GM21576 (cell line): ENCODE data around the gene CDKL1.
A peak's percentile ranks its signal among the peaks of the same experiment; 100 is the strongest.
"Not testable (repeated sequence)": the region's sequence is repeated elsewhere in the genome, so short reads cannot be mapped to it uniquely, and the experiment has no call there.

Source experiments
- ATAC-seq: cut with Tn5 transposase; IDR thresholded peaks from one replicate; pipeline ENCODE4 v1.9.1; 2021; ENCODE audit warnings: mild to moderate bottlenecking, moderate library complexity; ENCODE audit not compliant: unreplicated experiment

The CDKL1 gene

DNA sequence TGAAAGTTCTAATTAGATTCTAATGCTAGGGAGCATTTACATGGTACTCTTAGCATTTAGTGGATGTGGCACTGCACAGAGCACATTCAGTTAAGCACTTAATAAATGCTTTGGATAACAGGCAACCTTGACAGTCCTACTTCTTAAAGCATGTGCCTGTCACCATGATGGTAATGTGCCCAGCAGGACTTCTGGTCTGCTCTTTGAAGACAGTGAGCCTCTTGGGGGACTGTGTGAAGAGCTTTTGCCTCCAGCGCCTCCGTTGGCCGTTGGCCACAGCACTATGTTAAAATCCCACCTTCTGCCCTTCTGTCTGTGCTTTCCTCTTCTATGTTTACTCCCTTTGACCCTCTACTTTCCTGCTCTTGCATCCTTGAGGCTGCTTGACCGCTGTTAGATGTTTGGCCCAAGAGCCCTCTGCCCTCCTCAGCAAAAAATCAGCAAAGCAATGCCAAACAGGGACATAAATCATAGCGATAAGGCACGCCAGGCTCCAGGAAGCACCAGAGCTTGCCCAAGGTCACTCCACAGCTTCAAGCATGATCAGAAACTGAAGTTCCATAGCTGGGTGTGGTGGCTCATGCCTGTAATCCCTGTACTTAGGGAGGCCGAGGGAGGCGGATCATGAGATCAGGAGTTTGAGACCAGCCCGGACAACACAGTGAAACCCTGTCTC, 8.3 kb downstream of the CDKL1 start:
- ATAC-seq: no peak

DNA sequence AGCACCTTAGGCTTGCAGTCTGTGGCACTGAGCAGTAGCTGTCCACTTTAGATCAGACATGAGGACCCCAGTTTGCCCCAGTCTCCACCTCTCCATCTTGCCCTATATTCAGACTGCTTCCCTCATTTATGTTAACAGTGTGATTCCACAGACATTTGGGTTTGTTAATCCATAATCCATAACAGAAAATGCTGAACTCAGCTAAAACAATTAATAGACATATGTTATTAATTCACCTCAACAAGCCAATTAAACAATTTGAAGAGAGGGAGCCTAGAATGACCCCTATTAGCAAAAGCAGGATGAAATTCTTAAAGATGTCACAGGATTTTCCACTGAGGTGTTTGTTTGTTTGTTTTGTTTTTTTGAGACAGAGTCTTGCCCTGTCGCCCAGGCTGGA, 9.1 kb downstream of the CDKL1 start:
- ATAC-seq: no peak

DNA sequence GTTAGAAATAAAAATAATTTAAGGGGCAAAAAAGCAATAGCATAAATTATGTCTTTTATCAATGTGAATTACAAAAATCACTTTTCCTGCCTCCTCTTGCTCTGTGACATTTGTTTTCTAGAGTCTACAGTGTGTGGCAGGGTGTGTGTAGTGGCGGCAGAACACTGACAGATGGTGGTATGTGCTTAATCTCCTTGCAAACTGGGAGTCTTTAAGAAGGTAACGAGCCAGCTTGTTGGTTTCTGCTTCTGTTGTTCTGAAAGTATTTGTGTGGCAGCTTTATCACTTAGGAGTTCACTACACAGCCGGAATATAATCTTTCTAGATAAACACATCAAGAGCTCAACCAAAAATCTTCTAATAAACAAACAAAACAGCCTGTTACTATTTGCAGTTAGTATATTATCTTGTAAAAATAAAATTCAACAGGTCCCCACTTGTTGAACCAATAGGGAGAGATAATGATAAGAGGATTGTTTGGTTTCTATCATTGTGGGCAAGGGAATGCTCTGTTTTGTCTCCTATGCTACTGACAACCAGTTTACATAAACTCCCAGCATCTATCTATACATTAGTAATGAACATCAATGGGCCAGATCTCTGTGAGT, 13.0 kb downstream of the CDKL1 start:
- ATAC-seq: no peak

DNA sequence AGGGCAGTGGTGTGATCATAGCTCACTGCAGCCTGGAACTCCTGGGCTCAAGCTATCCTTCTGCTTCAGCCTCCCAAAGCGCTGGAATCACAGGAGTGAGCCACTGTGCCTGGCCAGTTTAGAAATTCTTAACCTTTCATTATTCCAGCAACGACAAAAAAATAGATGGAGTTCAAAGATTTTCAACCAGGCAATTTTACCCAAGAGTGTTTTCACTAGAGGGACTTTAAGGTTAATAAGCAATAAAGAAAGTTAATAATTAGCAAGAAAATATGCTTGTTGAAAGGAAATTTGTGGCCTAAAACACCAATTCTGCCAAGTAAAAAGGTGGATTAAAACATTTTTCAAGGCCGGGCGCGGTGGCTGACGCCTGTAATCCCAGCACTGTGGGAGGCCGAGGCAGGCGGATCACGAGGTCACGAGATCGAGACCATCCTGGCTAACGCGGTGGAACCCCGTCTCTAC, 14.8 kb downstream of the CDKL1 start:
- no peak for ATAC-seq

DNA sequence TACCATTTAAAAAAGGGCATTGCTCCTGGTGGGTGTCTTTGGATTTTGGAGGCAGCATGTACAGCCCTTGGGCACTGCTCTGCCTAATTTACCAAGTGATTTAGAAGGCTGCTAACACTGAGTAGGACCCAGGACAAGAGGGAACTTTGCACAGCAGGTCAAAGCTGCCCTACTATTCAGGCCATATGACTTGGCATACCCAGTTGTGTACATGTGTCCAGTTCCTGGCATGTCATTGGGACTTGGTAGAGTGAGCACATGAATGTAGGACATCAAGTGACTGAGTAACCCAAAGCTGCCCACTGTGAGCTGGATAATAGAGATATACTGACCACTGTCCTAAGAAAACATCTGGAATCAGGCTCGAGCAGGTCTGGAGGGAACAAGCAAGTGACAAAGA, 15.7 kb downstream of the CDKL1 start:
- ATAC-seq: no peak

DNA sequence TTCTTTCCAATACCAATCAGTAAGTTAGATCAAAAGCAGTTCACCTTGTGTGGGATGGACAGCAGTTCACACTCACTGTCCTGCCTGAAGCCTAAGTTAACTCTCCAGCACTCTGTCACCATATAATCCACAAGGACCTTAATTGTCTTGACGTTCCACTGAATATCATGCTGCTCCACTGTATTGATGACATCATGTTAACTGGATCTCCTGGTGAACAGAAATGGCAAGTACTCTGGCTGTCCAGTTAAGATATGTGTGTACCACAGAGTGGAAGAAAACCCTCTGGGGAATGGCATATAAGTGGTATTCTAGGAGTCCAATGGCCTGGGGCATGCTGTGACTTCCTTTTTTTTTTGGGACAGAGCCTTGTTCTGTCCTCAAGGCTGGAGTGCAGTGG, 16.2 kb downstream of the CDKL1 start:
- ATAC-seq: no peak

DNA sequence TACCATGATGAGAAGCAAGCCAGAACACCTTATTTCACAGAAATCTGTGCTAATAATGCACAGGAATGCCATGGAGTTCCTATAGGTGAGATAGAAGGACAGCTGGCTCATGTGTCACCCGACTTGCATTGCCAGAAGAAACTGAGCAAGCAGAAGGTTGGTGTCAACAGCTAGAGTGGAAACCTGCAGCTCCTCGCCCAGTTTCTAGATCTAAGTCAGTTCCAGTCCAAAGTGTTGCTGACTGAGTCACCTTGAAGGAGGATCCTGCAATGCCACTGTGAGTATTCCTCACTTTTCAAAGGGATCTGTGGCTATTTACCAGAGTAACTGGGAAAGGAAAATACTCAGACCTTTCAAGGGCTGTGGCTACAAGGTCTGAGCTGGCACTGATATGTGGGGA, 17.1 kb downstream of the CDKL1 start:
- no peak for ATAC-seq

DNA sequence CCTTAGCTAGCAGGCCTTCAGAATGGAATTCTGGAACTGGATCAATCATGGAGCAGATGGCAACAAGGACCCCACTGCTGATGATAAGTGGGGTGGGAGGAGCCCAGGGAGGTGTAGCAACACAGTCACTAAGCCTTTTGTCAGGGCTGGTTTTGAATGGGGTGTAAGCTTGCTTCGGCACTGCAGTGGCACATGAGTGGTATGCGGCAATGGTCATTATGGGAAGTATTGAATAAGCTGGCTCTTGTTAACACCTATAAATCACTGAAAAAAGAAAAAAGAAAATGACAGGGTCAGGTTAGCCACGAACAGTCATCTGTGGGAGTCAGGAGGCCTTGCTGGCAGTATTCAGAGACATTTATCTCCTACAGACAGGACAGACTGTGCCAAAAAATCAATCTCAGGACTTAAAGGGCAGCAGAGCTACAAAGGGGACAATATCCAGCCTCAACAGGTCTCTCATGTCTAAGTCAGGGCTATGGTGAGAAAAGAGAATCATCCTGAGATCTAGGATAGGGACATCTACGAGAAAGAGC, 19.1 kb downstream of the CDKL1 start:
- no peak for ATAC-seq

DNA sequence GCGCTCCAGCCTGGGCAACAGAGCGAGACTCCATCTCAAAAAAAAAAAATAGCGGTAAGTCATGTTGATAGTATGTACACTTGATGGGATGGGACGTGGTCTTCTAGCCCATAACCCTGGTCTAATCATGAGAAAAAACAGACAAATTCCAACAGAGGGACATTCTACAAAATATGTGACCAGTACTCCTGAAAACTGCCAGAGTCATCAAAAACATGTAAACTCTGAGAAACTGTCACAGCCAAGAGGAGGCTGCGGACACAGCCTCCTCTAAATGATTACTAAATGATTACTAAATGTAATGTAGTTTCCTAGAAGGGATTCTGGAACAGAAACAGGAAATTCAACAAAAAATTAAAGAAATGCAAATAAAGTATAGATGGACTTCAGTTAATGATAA, 20.9 kb downstream of the CDKL1 start:
- ATAC-seq: no peak

DNA sequence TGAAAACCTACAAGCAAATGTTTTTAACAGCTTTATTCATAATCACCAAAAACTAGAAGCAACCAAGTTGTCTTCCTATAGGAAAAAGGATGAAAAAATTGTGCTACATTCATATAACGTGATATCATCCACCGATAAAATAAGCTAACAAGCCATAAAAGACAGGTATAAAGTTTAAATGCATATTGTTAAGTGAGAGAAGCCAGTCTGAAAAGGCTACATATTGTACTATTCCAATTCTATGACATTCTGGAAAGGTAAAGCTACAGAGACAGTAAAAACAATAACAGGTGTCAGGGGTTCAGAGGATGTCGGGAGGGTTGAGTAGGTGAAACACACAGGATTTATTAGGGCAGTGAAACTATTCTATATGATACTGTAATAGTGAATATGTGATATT, 22.7 kb downstream of the CDKL1 start:
- ATAC-seq: no peak

DNA sequence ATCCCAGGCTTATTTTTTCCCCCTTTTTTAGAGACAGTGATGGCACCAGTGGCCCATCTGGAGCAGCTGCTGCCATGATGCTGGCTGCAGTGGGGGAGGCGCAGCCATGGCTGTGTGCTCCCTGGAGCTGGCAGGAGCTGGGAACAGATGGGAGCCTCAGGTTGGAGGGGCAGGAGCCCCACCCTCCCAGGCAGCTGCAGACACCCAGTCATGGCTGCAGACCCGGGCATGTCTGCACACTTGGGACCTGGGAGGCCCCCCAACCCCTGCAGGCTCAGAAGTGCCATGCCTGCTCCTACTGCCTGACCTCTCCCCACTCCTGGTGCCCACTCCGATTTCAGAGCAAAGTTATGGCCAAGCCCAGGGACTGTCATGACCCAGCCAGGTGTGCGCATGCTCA, 25.1 kb downstream of the CDKL1 start:
- no peak for ATAC-seq

DNA sequence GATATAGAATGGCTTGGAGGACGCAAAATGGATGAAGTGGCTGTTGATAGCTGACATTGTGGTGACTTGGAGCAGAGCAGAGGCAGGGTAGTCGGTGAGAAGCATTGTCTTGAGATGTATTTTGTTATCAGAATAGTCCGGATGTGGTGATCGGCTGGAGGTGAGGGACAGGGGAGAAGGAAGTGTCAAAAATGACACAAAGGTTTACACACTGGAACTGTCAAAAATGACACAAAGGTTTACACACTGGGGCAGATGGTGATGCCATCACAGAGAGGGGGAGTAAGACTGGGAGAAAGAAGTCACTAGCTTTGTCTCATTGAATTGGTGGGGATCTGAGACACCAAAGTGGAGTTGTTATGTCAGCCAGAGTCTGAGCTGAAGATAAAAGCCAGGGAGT, 30.1 kb downstream of the CDKL1 start:
- no peak for ATAC-seq

DNA sequence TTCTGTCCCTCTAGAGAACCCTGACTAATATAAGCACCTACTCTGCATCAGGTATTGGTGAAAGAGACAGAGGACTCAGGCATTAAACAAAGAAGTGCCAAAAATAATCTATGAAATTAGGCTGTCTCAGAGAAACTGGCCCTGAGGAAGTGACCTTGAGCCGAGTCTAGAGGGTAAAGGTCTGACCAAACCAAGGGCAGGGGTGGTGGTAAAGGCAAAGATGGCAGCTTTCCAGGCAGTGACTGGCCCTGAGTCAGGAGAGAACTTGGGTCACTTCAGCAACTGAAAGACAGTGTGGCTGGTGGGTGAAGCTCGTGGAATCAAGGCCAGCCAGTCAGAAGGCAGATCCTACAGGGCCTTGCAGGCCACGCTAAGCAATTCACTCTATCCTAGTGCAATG, 30.6 kb downstream of the CDKL1 start:
- no peak for ATAC-seq

DNA sequence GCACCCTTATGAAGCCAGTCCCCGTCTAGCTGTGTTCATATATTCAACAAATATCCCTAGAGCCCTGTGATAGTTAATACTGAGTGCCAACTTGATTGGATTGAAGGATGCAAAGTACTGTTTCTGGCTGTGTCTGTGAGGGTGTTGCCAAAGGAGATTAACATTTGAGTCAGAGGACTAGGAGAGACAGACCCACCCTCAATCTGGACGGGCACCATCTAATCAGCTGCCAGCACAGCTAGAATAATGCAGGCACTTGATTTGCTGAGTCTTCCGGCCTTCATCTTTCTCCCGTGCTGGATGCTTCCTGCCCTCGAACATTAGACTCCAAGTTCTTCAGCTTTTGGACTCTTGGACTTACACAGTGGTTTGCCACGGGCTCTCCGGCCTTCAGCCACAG, 31.1 kb downstream of the CDKL1 start:
- ATAC-seq: not testable (repeated sequence)

DNA sequence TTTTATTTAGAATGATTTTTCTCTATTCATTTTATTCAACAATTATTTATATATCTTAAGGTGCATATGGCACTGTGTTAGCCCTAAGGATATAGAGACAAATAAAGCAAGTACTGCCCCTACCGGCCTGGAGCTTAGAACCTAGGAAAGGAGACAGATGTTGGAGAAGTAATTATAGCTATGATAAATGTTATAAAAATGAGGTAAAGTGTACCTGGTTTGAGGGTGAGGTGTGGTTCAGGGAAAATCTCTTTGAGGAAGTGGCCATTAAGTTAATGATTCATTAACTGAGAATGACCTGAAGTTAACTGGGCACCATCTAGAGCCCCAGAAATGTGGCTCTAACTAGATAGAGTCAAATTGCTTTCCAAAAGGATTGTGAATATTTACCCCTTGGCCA, 31.9 kb downstream of the CDKL1 start:
- no peak for ATAC-seq

DNA sequence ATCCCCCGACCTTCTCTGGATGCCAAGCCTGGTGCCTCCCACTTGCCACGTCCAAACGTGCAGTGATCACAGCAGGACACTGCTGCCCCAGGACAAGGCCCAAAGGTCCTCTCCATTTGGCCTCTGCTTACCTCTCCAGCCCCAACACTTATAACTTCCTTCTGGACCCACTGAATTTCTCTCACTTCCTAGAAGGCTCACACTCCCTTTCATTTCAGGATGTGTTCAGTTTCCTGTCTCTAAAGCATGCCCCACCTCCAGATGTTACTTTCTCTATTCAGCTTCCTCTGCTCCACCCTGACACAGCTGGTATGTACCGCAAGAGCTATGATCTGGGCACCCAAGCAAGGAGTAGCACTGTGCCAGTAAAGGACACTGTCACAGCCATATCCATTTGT, 33.0 kb downstream of the CDKL1 start:
- peak; percentile 97 for ATAC-seq

DNA sequence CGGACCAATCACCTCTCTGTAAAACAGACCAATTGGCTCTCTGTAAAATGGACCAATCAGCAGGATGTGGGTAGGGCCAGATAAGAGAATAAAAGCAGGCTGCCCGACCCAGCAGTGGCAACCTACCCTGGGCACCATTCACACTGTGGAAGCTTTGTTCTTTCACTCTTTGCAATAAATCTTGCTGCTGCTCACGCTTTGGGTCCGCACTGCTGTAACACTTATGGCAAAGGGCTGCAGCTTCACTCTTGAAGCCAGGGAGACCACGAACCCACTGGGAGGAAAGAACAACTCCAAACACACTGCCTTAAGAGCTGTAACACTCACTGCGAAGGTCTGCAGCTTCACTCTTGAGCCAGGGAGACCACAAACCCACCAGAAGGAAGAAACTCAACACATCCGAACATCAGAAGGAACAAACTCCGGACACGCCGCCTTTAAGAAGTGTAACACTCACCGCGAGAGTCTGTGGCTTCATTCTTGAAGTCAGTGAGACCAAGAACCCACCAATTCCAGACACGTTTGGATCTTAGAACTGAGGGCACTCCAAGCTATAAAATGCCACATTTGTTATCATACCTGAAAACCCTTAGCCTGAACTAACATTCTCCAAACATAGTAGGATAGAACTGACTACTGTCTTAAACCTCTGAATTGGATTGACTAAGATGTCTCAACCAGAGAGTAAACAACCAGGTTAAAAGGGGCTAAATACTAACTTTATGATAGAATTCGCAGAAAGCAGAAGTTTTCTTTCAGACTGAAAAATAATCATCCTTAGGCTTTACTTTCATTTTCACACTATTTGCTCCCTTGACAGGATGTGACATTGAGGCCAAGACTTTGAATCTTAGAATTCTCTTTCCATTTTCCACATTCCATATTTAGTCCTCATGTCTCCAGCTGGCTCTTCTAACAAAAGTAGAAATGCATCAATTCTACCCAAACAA, 33.6 kb downstream of the CDKL1 start:
- peak; percentile 8 for ATAC-seq

DNA sequence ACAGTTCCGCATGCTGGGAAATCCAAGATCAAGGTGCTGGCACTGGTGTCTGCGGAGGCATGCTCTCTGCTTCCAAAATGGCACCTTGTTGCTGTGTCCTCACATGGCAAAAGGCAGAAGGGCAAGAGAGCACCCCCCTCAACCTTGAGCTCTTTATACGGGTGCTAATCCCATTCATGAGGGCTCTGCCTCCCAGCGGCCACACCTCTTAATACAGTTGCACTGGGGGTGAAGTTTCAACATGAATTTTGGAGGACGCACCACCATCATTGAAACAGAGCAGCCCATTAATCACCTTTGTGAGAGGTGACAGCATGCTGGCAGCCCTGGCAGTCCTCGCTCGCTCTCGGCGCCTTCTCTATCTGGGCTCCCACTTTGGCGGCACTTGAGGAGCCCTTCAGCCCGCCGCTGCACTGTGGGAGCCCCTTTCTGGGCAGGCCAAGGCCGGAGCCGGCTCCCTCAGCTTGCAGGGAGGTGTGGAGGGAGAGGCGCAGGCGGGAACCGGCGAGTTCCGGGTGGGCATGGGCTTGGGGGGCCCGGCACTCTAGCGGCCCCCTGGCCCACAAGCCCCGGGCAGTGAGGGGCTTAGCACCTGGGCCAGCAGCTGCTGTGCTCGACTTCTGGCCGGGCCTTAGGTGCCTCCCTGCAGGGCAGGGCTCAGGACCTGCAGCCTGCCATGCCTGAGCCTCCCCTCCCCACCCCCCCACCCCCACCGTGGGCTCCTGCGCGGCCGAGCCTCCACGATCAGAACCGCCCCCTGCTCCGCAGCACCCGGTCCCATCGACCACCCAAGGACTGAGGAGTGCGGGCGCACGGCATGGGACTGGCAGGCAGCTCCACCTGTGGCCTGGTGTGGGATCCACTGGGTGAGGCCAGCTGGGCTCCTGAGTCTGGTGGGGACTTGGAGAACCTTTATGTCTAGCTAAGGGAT, 34.9 kb downstream of the CDKL1 start:
- not testable (repeated sequence) for ATAC-seq

DNA sequence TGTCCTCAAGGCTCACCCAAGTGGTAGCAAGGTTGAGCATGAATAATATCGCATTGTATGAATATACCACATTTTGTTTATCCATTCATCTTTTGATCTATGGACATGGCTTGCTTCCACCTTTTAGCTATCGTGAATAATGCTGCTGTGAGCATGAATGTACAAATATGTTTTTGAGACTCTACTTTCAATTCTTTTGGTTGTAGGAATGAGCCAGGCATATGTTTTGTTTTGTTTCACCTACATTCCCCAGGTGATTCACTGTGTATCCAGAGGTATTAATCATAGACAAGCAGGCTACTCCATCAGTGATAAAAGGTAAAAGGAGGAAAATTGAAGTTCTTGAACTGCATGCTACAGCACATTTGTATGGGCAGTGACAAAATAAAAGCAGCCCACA, 35.8 kb downstream of the CDKL1 start:
- ATAC-seq: no peak

DNA sequence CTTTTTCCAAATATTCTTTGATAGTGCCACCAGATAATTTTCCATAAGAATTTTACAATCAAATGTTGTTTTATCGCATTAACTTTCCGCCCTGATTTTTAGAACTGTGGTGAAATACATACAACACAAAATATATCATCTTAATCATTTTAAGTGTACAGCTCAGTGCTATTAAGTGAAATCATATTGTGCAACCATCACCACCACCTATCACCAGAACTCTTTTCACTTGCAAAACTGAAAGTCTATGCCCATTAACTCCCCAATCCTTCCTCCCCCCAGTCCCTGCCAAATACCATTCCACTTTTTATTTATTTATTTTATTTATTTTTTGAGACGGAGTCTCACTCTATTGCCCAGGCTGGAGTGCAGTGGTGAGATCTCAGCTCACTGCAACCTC, 36.6 kb downstream of the CDKL1 start:
- no peak for ATAC-seq
